ENCODE measurements around the gene INSIG1. TPM values are rescaled to one million over a fixed set of nuclear protein-coding genes. Genes with fewer than 3 reads are reported as not detected.

INSIG1 gene
- total RNA-seq, 1 experiment from 2014 or later: 54.7 TPM

DNA sequence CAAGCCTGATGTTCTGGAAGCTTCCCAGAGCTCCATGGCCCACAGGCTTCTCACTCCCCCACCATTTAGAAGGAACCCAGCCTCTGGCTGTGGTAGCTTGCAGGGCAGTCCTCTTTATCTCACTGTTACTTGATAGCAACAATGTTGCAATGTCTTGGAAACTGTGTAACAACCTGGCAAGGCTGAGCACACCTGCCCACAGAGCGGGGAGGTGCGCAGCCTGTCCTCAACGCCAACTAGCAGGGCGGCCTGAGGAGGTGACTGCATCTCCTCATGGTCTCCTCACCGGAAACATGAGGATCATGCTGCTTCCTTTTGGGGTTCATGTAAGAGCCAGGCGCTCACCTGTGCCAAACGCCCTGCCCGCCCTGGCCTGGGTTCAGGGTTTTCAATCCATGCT is 43.7 kb upstream of the INSIG1 start:
- H3K9me3 ChIP-seq (ENCODE audit: control insufficient read depth in 1 of 2, insufficient read depth in 1 of 2, low read depth in 1 of 2, low read length in 2 of 2): no peaks in the 10 kb centered on the region
- no peak overlapping the region for H3K4me3 ChIP-seq (replicated peaks in 1 of 2; ENCODE audit: low read depth in 1 of 2, low read length in 2 of 2)
- ChIA-PET RAD21 (ENCODE audit: low non-redundant PET in 1 of 2, low total read pairs in 2 of 2, uncharacterized antibody in 2 of 2, unreplicated experiment in 2 of 2) (no interaction called here), POLR2A (no interaction called here), CTCF (no interaction called here)
- H3K4me2 ChIP-seq (ENCODE audit: low read length): no peak overlapping the region
- no peak overlapping the region for H3K27ac ChIP-seq (ENCODE audit: low read depth, low read length)
- H3K9me2 ChIP-seq (ENCODE audit: insufficient read depth): no peaks in the 10 kb centered on the region
- no peaks in the 10 kb centered on the region for H3K27me3 ChIP-seq (ENCODE audit: insufficient read depth, low read length)
- intact Hi-C loops (cut with micrococcal nuclease): no loop called here
- DNase-seq (ENCODE audit: low read depth, low spot score) (no peak), ATAC-seq (no peak)
- no peaks in the 10 kb centered on the region for H3K36me3 ChIP-seq (ENCODE audit: control insufficient read depth in 1 of 2, insufficient read depth in 2 of 2, low read length in 2 of 2)
- no peak overlapping the region for H2AFZ ChIP-seq (ENCODE audit: low read depth, low read length, poor library complexity, severe bottlenecking)
- BruUV-seq (replicated peaks): no TSS peak
- H3K9ac ChIP-seq (ENCODE audit: low read length): no peak overlapping the region
- no peaks in the 10 kb centered on the region for H4K20me1 ChIP-seq (ENCODE audit: insufficient read depth)
- H3K79me2 ChIP-seq (ENCODE audit: insufficient read depth, low read length): no peaks in the 10 kb centered on the region
- H3K4me1 ChIP-seq (ENCODE audit: control insufficient read depth in 1 of 2, insufficient read depth in 2 of 2, low read length in 2 of 2): peaks cover 0 to 4% of the 10 kb centered on the region in 2 experiments; a peak in 2 of 4 replicates
- TF ChIP-seq EZH2phosphoT487 (IDR thresholded peaks at IDR 0.05; ENCODE audit: borderline replicate concordance): no peak

DNA sequence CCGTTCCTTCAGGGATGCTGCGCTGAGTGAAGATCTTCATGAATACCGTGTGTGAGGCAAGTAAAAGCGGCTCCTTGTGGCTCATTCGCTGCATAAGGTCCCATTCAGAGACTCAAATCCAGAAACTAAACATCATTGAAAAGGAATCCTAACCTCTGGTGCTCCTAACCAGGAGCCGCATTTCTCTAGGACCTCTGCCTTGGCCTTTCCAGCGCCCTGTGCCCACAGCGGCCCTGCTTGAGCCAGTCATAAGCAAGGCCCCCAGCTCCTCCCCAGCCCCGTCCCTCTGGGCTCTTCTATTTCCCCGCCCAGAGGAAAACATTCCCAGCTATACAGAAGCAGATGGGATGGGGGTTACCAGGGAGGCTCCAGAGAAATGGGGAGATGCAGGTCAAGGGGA is 42.6 kb upstream of the INSIG1 start:
- H3K9me2 ChIP-seq (ENCODE audit: insufficient read depth): no peaks in the 10 kb centered on the region
- no peak overlapping the region for H3K27ac ChIP-seq (ENCODE audit: low read depth, low read length)
- H3K4me2 ChIP-seq (ENCODE audit: low read length): no peak overlapping the region
- H3K36me3 ChIP-seq (ENCODE audit: control insufficient read depth in 1 of 2, insufficient read depth in 2 of 2, low read length in 2 of 2): no peaks in the 10 kb centered on the region
- no peaks in the 10 kb centered on the region for H3K27me3 ChIP-seq (ENCODE audit: insufficient read depth, low read length)
- RAD21 ChIA-PET (ENCODE audit: low non-redundant PET in 1 of 2, low total read pairs in 2 of 2, uncharacterized antibody in 2 of 2, unreplicated experiment in 2 of 2): no interaction called here
- H3K4me3 ChIP-seq (replicated peaks in 1 of 2; ENCODE audit: low read depth in 1 of 2, low read length in 2 of 2): no peak overlapping the region
- no peak overlapping the region for H2AFZ ChIP-seq (ENCODE audit: low read depth, low read length, poor library complexity, severe bottlenecking)
- intact Hi-C loops (cut with micrococcal nuclease): no loop called here
- CTCF ChIA-PET: no interaction called here
- H3K9ac ChIP-seq (ENCODE audit: low read length): no peak overlapping the region
- no peaks in the 10 kb centered on the region for H3K9me3 ChIP-seq (ENCODE audit: control insufficient read depth in 1 of 2, insufficient read depth in 1 of 2, low read depth in 1 of 2, low read length in 2 of 2)
- peaks cover 0 to 4% of the 10 kb centered on the region in 2 experiments; a peak in 2 of 4 replicates for H3K4me1 ChIP-seq (ENCODE audit: control insufficient read depth in 1 of 2, insufficient read depth in 2 of 2, low read length in 2 of 2)
- DNase-seq (ENCODE audit: low read depth, low spot score): no peak
- BruUV-seq (replicated peaks): no TSS peak
- no peak for ATAC-seq
- TF ChIP-seq POLR2AphosphoS5 (IDR thresholded peaks at IDR 0.05; ENCODE audit: low read depth, low read length) (no peak), CBX3 (IDR thresholded peaks at IDR 0.05; ENCODE audit: low read depth) (no peak), SRF (IDR thresholded peaks at IDR 0.05; ENCODE audit: low read depth) (no peak), EZH2 (IDR thresholded peaks at IDR 0.05) (no peak), POLR2A (IDR thresholded peaks at IDR 0.05; ENCODE audit: borderline replicate concordance, extremely low read depth, insufficient read depth, insufficient read length) (no peak), ZFX (IDR thresholded peaks at IDR 0.05) (no peak), ELF1 (IDR thresholded peaks at IDR 0.05; ENCODE audit: borderline replicate concordance, low read depth) (no peak), RAD21 (IDR thresholded peaks at IDR 0.05; ENCODE audit: low read depth) (no peak), CEBPB (IDR thresholded peaks at IDR 0.05; ENCODE audit: low read depth) (no peak), SP1 (IDR thresholded peaks at IDR 0.05; ENCODE audit: low read depth) (no peak), EGR1 (IDR thresholded peaks at IDR 0.05; ENCODE audit: low read depth) (no peak)
- POLR2A ChIA-PET: no interaction called here
- no peaks in the 10 kb centered on the region for H4K20me1 ChIP-seq (ENCODE audit: insufficient read depth)
- H3K79me2 ChIP-seq (ENCODE audit: insufficient read depth, low read length): no peaks in the 10 kb centered on the region

Data from HCT116 (cell line).